Activated T-cell treated with anti-CD3 and anti-CD28 coated beads, Interleukin-2, amount 50 U/mL, for 4 hours (primary cell): Measurements from ENCODE around the gene FGD6. TPM values are rescaled to one million over a fixed set of nuclear protein-coding genes. Genes with fewer than 3 reads are reported as not detected.

Experiments used
- ATAC-seq, 2 donors: fragments of 200-7000 bp; cut with Tn5 transposase; one replicate each; pipeline ENCODE4 v1.10.0; 2021
- DNase-seq: peaks from one replicate; pipeline ENCODE4 v3.0.0-alpha.2; 2020
- H3K27me3 Mint-ChIP-seq: one replicate; pipeline ENCODE4 v1.8.0; 2021; ENCODE audit warnings: low read depth, mixed read lengths
- H3K36me3 Mint-ChIP-seq: one replicate; pipeline ENCODE4 v1.8.0; 2022; ENCODE audit warnings: mixed read lengths; ENCODE audit not compliant: insufficient read depth
- H3K4me1 Mint-ChIP-seq: one replicate; pipeline ENCODE4 v1.8.0; 2021; ENCODE audit warnings: low read depth, mixed read lengths
- H3K4me3 Mint-ChIP-seq: one replicate; pipeline ENCODE4 v1.8.0; 2021; ENCODE audit warnings: mild to moderate bottlenecking, moderate library complexity, mixed read lengths
- H3K9me3 Mint-ChIP-seq: one replicate; pipeline ENCODE4 v1.8.0; 2021; ENCODE audit warnings: mixed read lengths
- total RNA-seq, 3 donors: library from RNA; stranded (reverse); gene quantifications; one replicate each; pipeline ENCODE4 v1.2.1, GENCODE V29; 2021

Gene FGD6
- total RNA-seq, 3 donors from 2014 or later: 0.66 to 0.82 (median 0.81) TPM

- ATAC-seq (peak; percentile 81 to 84), DNase-seq (no peak)
- H3K4me1 Mint-ChIP-seq: peaks cover 41% of the 10 kb centered on the region
Measured at GRCh38 chr12:95224202-95225170, 7.2 kb upstream of the FGD6 start.

GRCh38 chr12:95220726-95221125 is 3.5 kb upstream of the FGD6 start:
- peaks cover 15% of the 10 kb centered on the region for H3K36me3 Mint-ChIP-seq
- no peak for ATAC-seq
- H3K4me1 Mint-ChIP-seq: peaks cover 51% of the 10 kb centered on the region
- H3K4me3 Mint-ChIP-seq: peak overlapping the region; percentile 2
- no peak for DNase-seq
- no peaks in the 10 kb centered on the region for H3K27me3 Mint-ChIP-seq
- H3K9me3 Mint-ChIP-seq: no peaks in the 10 kb centered on the region

More at GRCh38 chr12:95224202-95225170, 7.2 kb upstream of the FGD6 start:
- Mint-ChIP-seq H3K4me3 (no peak overlapping the region), H3K27me3 (no peaks in the 10 kb centered on the region), H3K9me3 (no peaks in the 10 kb centered on the region), H3K36me3 (peaks cover 13% of the 10 kb centered on the region)

DNA sequence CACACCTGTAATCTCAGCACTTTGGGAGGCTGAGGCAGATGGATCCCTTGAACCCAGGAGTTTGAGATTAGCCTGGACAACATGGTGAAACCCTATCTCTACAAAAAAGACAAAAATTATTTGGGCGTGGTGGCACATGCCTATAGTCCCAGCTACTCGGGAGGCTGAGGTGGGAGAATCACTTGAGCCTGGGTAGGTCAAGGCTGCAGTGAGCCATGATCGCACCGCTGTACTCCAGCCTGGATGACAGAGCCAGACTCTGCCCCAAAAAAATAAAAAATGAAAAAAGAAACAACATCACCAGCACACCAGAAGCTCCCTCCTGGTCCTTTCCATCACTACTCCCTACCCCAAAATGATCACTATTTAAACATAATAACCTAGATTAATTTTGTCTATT is 2.9 kb upstream of the FGD6 start:
- no peak for DNase-seq
- H3K36me3 Mint-ChIP-seq: peaks cover 15% of the 10 kb centered on the region
- no peak for ATAC-seq
- H3K4me1 Mint-ChIP-seq: peaks cover 49% of the 10 kb centered on the region
- no peaks in the 10 kb centered on the region for H3K27me3 Mint-ChIP-seq
- peak overlapping the region; percentile 2 for H3K4me3 Mint-ChIP-seq
- no peaks in the 10 kb centered on the region for H3K9me3 Mint-ChIP-seq

GRCh38 chr12:95218150-95219133 is 1.2 kb upstream of the FGD6 start:
- DNase-seq (peak; percentile 8), ATAC-seq (peak; percentile 6 to 7)
- Mint-ChIP-seq H3K4me1 (peaks cover 39% of the 10 kb centered on the region), H3K9me3 (no peaks in the 10 kb centered on the region), H3K4me3 (peak overlapping the region; percentile 94), H3K27me3 (no peaks in the 10 kb centered on the region), H3K36me3 (peaks cover 5% of the 10 kb centered on the region)

DNA sequence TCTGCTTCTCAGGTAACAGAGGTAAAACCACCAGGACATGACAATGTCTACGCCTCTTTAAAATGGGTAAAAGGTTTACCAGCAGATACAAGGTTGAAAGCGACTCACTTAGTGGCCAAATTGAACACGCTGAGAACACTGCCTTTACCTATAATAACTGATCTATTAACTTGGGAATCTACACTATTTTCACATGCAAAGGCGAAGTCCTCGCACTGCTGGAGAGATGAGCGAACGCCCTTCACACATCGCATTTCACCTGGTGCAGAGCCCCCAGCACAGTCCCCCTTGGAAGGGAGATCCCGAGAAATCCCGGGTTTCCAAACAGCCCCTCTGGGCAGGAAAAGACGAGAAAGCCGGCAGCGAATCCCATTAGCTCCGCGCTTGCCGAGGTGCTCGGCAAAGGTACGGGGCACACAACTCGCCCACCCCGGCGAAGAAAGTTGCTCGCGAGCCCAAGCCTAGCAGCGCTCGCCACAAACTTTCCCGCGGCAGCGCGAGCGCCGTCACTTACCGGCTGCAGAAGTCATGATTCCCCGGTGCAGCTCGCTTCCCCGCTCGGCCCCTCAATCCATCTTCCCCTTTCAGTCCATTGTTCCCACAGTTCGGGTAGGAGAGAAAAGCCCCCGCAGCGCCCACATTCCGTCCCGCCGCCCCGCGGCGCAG is 423 bp downstream of the FGD6 start:
- Mint-ChIP-seq H3K4me3 (peak overlapping the region; percentile 94), H3K27me3 (no peaks in the 10 kb centered on the region), H3K9me3 (no peaks in the 10 kb centered on the region), H3K4me1 (peaks cover 30% of the 10 kb centered on the region), H3K36me3 (peaks cover 5% of the 10 kb centered on the region)
- DNase-seq: no peak
- peak; percentile 39 to 42 for ATAC-seq

- ATAC-seq (no peak), DNase-seq (no peak)
- H3K4me1 Mint-ChIP-seq: peaks cover 27% of the 10 kb centered on the region
- H3K36me3 Mint-ChIP-seq: peaks cover 5% of the 10 kb centered on the region
- no peaks in the 10 kb centered on the region for H3K9me3 Mint-ChIP-seq
- H3K4me3 Mint-ChIP-seq: peak overlapping the region; percentile 94
- no peaks in the 10 kb centered on the region for H3K27me3 Mint-ChIP-seq
Measured at GRCh38 chr12:95215949-95216348, 1.3 kb downstream of the FGD6 start.

DNA sequence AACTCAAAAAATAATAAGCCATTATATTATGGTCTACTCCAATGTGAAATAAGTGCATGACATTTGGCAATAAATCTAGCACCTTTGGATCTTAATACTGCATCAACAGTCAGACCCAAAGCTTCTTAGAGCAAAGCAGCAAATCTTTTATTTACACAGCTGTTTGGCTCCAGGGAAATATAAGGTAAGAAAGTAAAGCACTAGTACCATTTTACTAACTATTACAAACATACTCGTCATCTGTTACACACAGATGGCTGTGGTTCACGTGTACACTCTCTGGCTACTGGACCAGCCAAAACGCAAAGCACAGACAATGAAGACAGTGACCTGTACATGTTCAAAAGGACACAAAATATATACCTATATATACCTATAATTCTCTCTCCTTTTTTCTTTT is 2.8 kb downstream of the FGD6 start:
- DNase-seq (no peak), ATAC-seq (no peak)
- Mint-ChIP-seq H3K36me3 (peaks cover 2% of the 10 kb centered on the region), H3K4me3 (no peak overlapping the region), H3K4me1 (peaks cover 19% of the 10 kb centered on the region), H3K9me3 (no peaks in the 10 kb centered on the region), H3K27me3 (peaks cover under 1% of the 10 kb centered on the region)

- Mint-ChIP-seq H3K4me3 (no peak overlapping the region), H3K36me3 (peaks cover 1% of the 10 kb centered on the region), H3K9me3 (no peaks in the 10 kb centered on the region), H3K27me3 (peaks cover 2% of the 10 kb centered on the region), H3K4me1 (peaks cover 15% of the 10 kb centered on the region)
- DNase-seq (no peak), ATAC-seq (no peak)
Measured at GRCh38 chr12:95213928-95214327, 3.3 kb downstream of the FGD6 start.

- H3K4me1 Mint-ChIP-seq: peaks cover 9% of the 10 kb centered on the region
- ATAC-seq: no peak
Measured at GRCh38 chr12:95213119-95213518, 4.1 kb downstream of the FGD6 start.

GRCh38 chr12:95212586-95212985 is 4.7 kb downstream of the FGD6 start:
- Mint-ChIP-seq H3K36me3 (no peaks in the 10 kb centered on the region), H3K4me3 (no peak overlapping the region), H3K9me3 (no peaks in the 10 kb centered on the region), H3K27me3 (peaks cover 2% of the 10 kb centered on the region), H3K4me1 (peaks cover 9% of the 10 kb centered on the region)
- DNase-seq: no peak
- no peak for ATAC-seq

More at GRCh38 chr12:95213119-95213518, 4.1 kb downstream of the FGD6 start:
- H3K9me3 Mint-ChIP-seq: no peaks in the 10 kb centered on the region
- H3K4me3 Mint-ChIP-seq: no peak overlapping the region
- H3K36me3 Mint-ChIP-seq: no peaks in the 10 kb centered on the region
- DNase-seq: no peak
- peaks cover 2% of the 10 kb centered on the region for H3K27me3 Mint-ChIP-seq

- no peak for ATAC-seq
- no peaks in the 10 kb centered on the region for H3K4me1 Mint-ChIP-seq
- H3K27me3 Mint-ChIP-seq: peaks cover 2% of the 10 kb centered on the region
- DNase-seq: no peak
- H3K4me3 Mint-ChIP-seq: no peak overlapping the region
- H3K36me3 Mint-ChIP-seq: no peaks in the 10 kb centered on the region
- no peaks in the 10 kb centered on the region for H3K9me3 Mint-ChIP-seq
Measured at GRCh38 chr12:95208678-95209077, 8.6 kb downstream of the FGD6 start.

DNA sequence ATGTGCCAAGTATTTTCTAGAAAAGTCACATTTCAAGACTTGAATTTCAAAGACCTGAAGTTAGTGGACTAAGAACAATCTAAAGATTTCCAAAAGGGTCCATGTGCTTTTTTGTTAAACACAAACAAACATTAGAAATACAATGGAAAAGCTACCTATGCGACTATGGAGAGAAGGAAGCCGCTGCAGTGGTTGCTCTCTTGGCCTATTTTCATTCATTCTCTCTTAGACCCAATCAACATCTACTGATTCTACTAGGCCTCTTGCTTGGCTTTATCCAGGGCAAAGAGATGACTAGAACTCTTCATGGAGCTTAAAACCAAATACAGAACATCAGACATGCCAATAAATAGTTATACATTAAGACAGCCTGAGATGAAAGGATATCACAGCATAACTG is 9.9 kb downstream of the FGD6 start:
- DNase-seq (no peak), ATAC-seq (no peak)
- Mint-ChIP-seq H3K4me3 (no peak overlapping the region), H3K4me1 (peaks cover 3% of the 10 kb centered on the region), H3K27me3 (peaks cover 2% of the 10 kb centered on the region), H3K9me3 (no peaks in the 10 kb centered on the region), H3K36me3 (no peaks in the 10 kb centered on the region)

DNA sequence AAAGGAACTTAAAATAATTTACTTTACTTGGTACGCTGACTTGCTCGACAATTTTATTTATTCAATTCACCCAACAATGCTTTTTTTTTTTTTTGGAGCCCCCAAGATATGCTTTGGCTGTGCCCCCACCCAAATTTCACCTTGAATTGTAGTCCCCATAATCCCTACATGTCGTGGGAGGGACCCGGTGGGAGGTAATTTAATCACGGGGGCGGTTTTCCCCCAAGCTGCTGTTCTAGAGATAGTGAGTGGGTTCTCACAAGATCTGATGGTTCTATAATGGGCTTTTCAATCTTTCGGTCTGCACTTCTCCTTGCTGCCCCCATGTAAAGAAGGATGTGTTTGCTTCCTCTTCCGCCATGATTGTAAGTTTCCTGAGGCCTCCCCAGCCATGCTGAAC is 10.4 kb downstream of the FGD6 start:
- Mint-ChIP-seq H3K9me3 (no peaks in the 10 kb centered on the region), H3K36me3 (no peaks in the 10 kb centered on the region), H3K27me3 (peaks cover 2% of the 10 kb centered on the region), H3K4me1 (peaks cover 3% of the 10 kb centered on the region), H3K4me3 (no peak overlapping the region)
- DNase-seq: no peak
- ATAC-seq: no peak

GRCh38 chr12:95205685-95206084 is 11.6 kb downstream of the FGD6 start:
- ATAC-seq: no peak
- H3K27me3 Mint-ChIP-seq: peaks cover 2% of the 10 kb centered on the region
- H3K4me3 Mint-ChIP-seq: no peak overlapping the region
- H3K9me3 Mint-ChIP-seq: no peaks in the 10 kb centered on the region
- peaks cover 5% of the 10 kb centered on the region for H3K4me1 Mint-ChIP-seq
- H3K36me3 Mint-ChIP-seq: no peaks in the 10 kb centered on the region
- DNase-seq: no peak
